Left ventricle myocardium inferior (tissue), 1 donor: ENCODE results near the gene USPL1. TPM values are rescaled to one million over a fixed set of nuclear protein-coding genes. Genes with fewer than 3 reads are reported as not detected.

ENCODE experiments used
- DNase-seq: peaks from one replicate; pipeline ENCODE4 v3.0.0-alpha.2; 2020
- H3K27ac ChIP-seq: fragments of 200-600 bp; replicated peaks from 2 replicates; pipeline ENCODE4 v1.8.0; 2021
- H3K27me3 ChIP-seq: fragments of 200-600 bp; 2 replicates; pipeline ENCODE4 v1.8.0; 2021; ENCODE audit warnings: low read depth
- H3K36me3 ChIP-seq: fragments of 200-600 bp; 2 replicates; pipeline ENCODE4 v1.8.0; 2021
- H3K4me1 ChIP-seq: fragments of 200-600 bp; 2 replicates; pipeline ENCODE4 v1.8.0; 2021
- H3K4me3 ChIP-seq: fragments of 200-600 bp; 2 replicates; pipeline ENCODE4 v1.8.0; 2021; ENCODE audit warnings: mild to moderate bottlenecking, moderate library complexity
- H3K9me3 ChIP-seq: fragments of 200-600 bp; replicated peaks from 2 replicates; pipeline ENCODE4 v1.8.0; 2021
- CTCF ChIP-seq: fragments of 200-600 bp; IDR thresholded peaks from 2 replicates; pipeline ENCODE4 v1.8.0; 2021; ENCODE audit warnings: antibody characterized with exemption, mild to moderate bottlenecking, borderline replicate concordance
- intact Hi-C: fragments of 100-400 bp; cut with micrococcal nuclease; formaldehyde crosslinking; loops from one replicate; pipeline ENCODE4 v1.11.0; 2022
- total RNA-seq: library from RNA; stranded (reverse); fragmentation: NEBNext Ultra II Directional; extraction: Animal tissue kit (Norgen Biotek cat#: 25700); gene quantifications from one replicate; pipeline ENCODE4 v1.2.1, GENCODE V29; 2021
- donor health status: DM: no; HTN: yes; CAD: no; lungs with severe emphysema.

The USPL1 gene
- total RNA-seq, 1 donor from 2014 or later = 9.1 TPM

DNA sequence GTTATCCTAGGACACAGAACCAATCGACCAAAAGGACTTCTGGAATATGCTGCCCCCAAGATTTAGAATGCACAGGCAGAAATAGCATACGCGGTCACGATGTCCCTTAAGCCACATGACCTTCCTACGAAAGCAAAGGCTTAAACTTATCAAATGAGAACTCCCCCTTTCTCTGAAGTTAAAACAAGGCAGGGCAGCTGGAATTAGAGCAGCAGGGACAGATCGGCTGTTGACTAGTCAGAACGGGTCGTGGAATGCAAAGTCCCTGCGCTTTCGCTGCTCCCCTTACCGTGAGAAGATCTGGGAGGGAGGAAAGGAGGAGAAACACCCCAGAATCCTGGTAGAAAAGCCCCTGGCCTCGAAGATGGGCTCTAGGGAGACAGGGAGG lies 799 bp upstream of the USPL1 start:
- Histone ChIP-seq H3K27me3 (no peaks in the 10 kb centered on the region), H3K4me1 (peaks cover 50% of the 10 kb centered on the region), H3K36me3 (peaks cover under 1% of the 10 kb centered on the region), H3K9me3 (no peaks in the 10 kb centered on the region), H3K4me3 (peak overlapping the region; percentile 82), H3K27ac (peak overlapping the region; percentile 99)
- intact Hi-C loops = loop anchor here (10.0 kb wide), 1 partner anchor 132 kb away; no protein-coding TSS in a partner anchor
- TF ChIP-seq CTCF = no peak
- DNase-seq = peak; percentile 45

DNA sequence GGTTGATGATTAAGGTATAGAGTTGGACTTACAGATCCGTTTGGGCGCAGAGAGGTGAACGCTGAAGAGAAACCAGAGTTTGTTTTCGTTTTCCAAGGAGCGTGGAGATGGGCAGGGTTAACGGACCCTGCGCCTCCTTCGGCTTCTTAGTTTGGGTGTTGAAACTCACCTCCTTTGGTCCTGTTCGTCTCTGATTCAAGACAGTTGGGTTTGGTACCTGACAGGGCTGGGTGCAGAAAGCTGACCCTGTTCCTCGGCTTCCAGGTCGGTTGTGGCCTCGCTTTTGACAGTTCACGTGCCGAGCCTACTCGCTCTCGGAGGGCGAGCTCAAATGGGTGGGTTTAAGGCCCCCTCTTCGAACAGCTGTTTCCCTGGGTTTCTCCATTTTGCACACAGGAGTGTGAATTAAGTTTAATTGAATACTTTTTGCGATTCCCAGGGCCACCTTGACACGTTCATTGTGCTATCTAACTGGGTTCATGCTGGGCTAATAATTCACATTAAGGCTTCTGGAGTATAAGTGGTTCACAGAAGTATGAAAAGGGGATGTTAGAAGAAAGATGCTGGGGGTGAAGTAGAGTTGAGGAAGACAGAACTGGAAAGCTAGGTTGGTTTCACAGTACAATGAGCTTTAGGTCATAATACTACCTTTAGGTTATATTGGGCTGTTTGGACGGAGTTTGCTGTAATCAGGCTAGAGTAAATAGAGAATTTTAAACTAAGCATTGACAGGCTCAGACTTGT lies 638 bp downstream of the USPL1 start:
- Histone ChIP-seq H3K27ac (peak overlapping the region; percentile 99), H3K4me3 (peak overlapping the region; percentile 82), H3K9me3 (no peaks in the 10 kb centered on the region), H3K4me1 (peaks cover 61% of the 10 kb centered on the region), H3K36me3 (peaks cover 13% of the 10 kb centered on the region), H3K27me3 (no peaks in the 10 kb centered on the region)
- TF ChIP-seq CTCF = no peak
- intact Hi-C loops = loop anchor here (10.0 kb wide), 1 partner anchor 134 kb away; no protein-coding TSS in a partner anchor
- DNase-seq = no peak

- Histone ChIP-seq H3K9me3 (no peaks in the 10 kb centered on the region), H3K4me3 (peak overlapping the region; percentile 82), H3K27me3 (no peaks in the 10 kb centered on the region), H3K4me1 (peaks cover 64% of the 10 kb centered on the region), H3K36me3 (peaks cover 18% of the 10 kb centered on the region), H3K27ac (peak overlapping the region; percentile 99)
- TF ChIP-seq CTCF = no peak
- intact Hi-C loops = loop anchor here (10.0 kb wide), 1 partner anchor 134 kb away; no protein-coding TSS in a partner anchor
- no peak for DNase-seq
These were observed 1.2 kb downstream of the USPL1 start for GRCh38 chr13:30618930-30619279.

GRCh38 chr13:30619731-30620130 lies 2.0 kb downstream of the USPL1 start:
- intact Hi-C loops = loop anchor here (10.0 kb wide), 1 partner anchor 135 kb away; no protein-coding TSS in a partner anchor
- DNase-seq = no peak
- Histone ChIP-seq H3K27me3 (no peaks in the 10 kb centered on the region), H3K36me3 (peaks cover 26% of the 10 kb centered on the region), H3K4me3 (peak overlapping the region; percentile 82), H3K9me3 (no peaks in the 10 kb centered on the region), H3K4me1 (peaks cover 64% of the 10 kb centered on the region), H3K27ac (no peak overlapping the region)
- no peak for TF ChIP-seq CTCF

DNA sequence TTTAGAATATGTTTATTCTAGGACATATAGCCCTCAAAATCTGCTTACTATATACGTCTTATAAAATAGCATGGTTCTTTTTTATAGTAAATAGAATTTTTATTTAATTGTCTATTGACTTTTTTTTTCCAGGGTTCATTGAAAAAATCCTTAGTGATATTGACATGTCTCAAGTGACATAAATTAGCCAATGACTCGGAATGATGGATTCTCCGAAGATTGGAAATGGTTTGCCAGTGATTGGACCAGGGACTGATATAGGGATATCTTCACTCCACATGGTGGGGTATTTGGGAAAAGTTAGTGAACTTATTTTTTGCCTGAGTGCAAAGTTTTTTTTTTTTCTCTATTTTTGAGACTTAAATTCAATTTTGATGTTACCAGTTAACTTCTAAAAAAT lies 3.2 kb downstream of the USPL1 start:
- no peak for DNase-seq
- Histone ChIP-seq H3K4me3 (no peak overlapping the region), H3K9me3 (no peaks in the 10 kb centered on the region), H3K4me1 (peaks cover 53% of the 10 kb centered on the region), H3K27me3 (no peaks in the 10 kb centered on the region), H3K36me3 (peaks cover 27% of the 10 kb centered on the region), H3K27ac (no peak overlapping the region)
- no peak for TF ChIP-seq CTCF
- intact Hi-C loops = no loop called here
